Epidermal melanocyte (primary cell): ENCODE results near the gene SLC6A18.
"Not testable (repeated sequence)": the region's sequence is repeated elsewhere in the genome, so short reads cannot be mapped to it uniquely, and the experiment has no call there.

Experiments
- DNase-seq: peaks from one replicate; pipeline ENCODE4 v3.0.0; 2011; ENCODE audit warnings: low spot score; ENCODE audit not compliant: insufficient read length

The SLC6A18 gene

DNA sequence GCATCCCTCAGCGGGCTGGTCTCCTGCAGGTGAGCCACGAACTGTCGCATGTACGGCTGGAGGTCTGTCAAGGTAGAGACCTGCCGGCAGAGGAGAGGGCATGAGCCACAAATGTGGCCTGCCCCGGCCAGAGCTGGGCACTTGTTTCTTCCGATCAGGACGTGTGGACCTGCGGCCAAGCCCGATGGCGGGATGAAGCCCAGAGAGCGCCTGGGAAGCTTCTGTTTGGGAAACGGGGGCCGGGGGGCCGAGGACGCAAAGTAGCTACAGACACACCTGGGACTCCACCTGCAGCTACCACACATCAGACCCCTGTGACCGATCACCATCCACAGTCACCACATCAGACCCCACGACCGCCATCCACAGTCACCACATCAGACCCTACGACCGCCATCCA is 47.0 kb downstream of the SLC6A18 start:
- DNase-seq: no peak

DNA sequence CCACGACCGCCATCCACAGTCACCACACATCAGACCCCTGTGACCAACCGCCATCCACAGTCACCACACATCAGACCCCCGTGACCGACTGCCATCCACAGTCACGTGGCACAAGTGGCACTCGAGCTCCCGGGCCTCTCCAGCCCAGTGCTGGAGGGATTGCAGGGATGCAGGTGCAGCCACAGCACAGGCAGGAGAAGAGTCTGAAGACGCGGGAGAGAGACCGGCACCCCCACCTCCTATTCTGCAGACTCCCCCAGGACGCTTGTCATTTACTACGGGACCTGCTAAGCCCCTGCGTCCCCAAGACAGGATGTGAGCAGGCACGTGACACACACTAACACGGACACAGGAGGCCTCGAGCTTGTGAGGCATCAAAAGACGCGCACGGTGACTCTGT is 48.6 kb downstream of the SLC6A18 start:
- DNase-seq: no peak

GRCh38 chr5:1274471-1274870 is 49.3 kb downstream of the SLC6A18 start:
- DNase-seq: no peak

GRCh38 chr5:1275397-1276391 is 50.5 kb downstream of the SLC6A18 start:
- not testable (repeated sequence) for DNase-seq

DNA sequence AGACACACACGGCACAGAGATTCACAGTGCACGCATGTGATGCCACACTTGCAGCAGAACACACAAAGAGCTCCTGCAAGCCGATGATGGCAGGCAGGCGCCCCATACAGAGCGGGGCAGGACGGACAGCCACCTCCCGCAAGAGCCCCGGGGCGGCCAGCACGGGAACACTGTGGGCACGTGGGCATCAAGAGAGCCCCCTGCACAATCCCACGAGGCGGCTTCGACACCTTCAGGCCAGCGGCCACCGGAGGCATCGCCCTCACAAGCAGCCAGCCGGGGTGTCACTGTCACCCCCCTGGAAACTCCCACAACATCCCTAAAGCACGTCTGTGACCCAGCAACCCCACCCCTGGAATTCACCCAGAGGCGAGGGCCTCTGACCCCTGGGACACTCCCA is 51.7 kb downstream of the SLC6A18 start:
- DNase-seq: no peak

- DNase-seq: no peak
Measured at GRCh38 chr5:1277331-1277730, 52.1 kb downstream of the SLC6A18 start.

DNA sequence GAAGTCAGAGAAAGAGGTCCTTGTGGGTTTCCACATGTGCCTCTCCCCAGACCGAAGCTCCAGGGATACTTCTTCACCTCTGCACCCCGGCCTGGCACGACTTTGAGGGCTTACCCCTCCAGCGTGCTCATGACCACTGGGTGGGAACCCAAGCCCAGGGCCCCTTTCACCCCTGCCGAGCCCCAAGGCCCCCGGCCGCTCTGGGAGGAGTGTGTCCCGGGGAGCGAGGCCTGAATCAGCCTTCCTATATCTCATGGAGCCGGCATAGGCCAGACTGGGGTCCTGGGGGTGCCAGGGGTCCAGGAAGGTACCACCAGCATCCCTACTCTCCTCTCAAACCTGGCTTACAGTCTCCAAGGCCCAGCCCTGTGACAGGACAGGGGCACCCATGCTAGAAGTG is 52.6 kb downstream of the SLC6A18 start:
- DNase-seq: no peak

DNA sequence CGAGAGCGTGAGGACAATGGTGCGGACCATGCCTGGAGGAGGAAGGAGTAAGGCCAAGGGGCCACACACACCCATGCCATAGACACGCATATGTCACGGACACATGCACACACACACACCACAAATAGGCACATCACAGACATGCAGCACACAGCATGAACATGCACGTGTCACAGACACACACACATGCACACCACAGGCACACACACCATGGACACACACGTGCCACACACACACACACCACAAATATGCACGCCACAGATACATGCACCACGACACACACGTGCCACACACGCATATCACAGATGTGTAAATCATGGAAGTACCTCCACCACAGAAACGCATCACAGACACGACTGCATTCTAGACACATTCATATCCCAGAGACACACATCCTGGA is 53.0 kb downstream of the SLC6A18 start:
- DNase-seq: no peak

DNA sequence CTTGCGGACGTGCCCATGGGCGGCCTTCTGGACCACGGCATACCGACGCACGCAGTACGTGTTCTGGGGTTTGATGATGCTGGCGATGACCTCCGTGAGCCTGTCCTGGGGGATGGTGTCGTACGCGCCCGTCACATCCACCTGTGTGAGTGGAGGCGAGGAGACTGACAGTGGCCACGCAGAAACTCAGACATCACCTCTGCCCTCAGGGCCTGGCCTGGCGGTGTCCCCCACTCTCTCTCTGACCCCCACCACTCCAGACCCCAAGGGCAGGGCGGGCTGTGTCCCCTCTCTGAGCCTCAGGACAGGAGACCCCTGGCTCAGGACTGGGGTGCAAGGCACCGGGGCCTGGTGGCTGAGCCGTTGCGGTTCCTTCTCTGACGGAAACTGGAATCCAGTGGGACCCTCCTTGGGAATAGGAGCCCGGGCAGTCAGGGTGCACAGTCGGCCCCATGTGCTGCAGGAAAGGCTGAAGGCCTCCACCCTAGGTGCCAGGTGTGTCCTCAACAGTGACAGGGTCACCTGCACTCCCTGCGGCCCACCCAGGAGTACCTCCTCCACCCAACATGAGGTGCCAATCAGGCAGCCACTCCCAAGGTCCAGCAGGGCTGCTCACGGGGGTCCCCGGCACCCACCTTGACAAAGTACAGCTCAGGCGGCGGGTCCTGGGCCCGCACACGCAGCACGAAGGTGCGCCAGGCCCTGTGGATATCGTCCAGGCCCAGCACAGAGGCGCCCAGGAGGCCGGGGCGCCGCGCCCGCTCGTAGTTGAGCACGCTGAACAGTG is 53.7 kb downstream of the SLC6A18 start:
- DNase-seq: no peak

GRCh38 chr5:1279443-1280151 is 54.4 kb downstream of the SLC6A18 start:
- DNase-seq: no peak

GRCh38 chr5:1280177-1281037 is 55.2 kb downstream of the SLC6A18 start:
- DNase-seq: no peak

DNA sequence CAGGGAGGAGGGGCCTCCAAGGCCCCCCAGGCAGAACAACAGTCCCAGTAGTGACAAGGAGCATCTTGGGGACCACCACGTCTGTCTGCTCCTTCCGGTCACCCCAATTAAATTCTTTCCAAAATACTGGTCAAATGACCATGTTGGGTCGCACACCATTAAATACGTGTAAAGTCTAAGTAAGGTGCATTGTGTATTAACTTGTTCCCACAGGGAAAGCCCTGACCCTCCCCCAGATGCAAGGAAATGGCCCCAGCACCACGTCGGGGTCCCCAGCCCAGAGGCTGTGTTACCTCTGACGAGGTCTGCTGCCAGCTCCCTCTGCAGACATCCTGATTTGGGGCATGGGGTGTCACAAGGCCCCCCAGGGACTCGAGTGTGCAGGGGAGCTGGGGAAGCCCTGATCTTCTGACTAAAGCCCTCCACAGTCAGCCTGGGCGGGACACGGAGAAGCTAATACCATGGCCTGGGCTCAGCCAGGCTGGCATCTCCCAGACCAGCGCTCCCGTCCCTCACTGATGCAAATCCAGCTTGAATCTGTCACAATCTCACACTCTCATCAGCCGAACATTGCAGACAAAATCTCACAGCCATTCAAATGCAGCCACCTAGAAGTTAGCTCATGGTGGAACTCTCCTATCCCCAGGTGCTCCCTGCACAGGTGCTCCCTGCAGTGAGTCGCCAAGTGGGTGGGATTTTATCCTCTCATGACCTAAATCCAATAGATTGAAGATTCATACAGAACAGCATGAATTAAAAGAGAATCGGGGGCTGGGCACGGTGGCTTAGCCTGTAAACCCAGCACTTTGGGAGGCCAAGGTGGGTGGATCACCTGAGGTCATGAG is 56.1 kb downstream of the SLC6A18 start:
- no peak for DNase-seq

- DNase-seq: no peak
Measured at GRCh38 chr5:1282131-1282992, 57.2 kb downstream of the SLC6A18 start.

GRCh38 chr5:1282993-1283728 is 58.0 kb downstream of the SLC6A18 start:
- not testable (repeated sequence) for DNase-seq

GRCh38 chr5:1283729-1284041 is 58.5 kb downstream of the SLC6A18 start:
- DNase-seq: not testable (repeated sequence)

GRCh38 chr5:1284336-1284970 is 59.3 kb downstream of the SLC6A18 start:
- not testable (repeated sequence) for DNase-seq

DNA sequence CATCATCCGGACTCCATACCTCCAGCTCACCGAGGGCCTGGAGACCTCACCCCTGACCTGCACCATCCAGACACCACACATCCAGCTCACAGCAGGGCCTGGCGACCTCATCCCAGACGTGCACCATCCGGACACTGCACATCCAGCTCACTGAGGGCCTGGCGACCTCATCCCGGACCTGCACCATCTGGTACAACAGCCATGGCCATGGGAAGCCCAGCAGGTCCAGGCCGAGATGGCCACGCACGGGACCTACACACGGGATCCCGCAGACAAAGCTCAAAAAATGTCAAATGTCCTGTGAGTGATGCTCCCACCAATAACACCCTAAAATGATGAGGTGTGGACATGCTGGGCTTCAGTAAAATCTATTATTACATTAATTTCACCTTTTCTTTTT is 60.0 kb downstream of the SLC6A18 start:
- no peak for DNase-seq

DNA sequence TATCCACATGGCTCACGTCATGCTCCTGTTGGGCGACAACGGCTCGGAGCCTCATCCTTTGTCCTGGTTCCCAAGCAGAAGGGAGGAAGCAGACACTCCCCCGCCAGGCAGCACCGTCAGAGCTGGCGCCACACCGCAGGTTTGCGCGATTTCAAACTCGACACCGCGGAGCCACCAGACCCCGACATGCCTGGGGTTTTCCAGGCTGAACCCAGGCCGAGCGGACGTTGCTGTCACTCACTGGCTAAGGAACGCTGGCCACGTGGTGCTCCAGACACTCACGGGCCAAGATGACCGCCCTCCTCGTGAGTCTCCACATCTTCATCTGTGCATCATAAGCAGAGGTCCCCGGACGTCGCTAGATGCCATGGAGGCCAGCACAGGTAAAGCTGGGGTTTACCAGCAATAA is 60.7 kb downstream of the SLC6A18 start:
- DNase-seq: no peak
